HG02870 (cell line): Measurements from ENCODE around the gene PHF21B.
"Not testable (repeated sequence)": the region's sequence is repeated elsewhere in the genome, so short reads cannot be mapped to it uniquely, and the experiment has no call there.

Experiments used
- ATAC-seq: cut with Tn5 transposase; IDR thresholded peaks from one replicate; pipeline ENCODE4 v1.9.1; 2021; ENCODE audit warnings: mild to moderate bottlenecking, moderate library complexity; ENCODE audit not compliant: unreplicated experiment

Gene PHF21B

GRCh38 chr22:45009606-45010531 lies at the start of gene PHF21B:
Gene PHF21B (minus strand): TSS chr22:45010005. CDS start chr22:45009549, 456 bp downstream.
- no peak for ATAC-seq

- ATAC-seq = no peak
Measured at GRCh38 chr22:45059296-45059695, 49.5 kb upstream of the PHF21B start.

GRCh38 chr22:45058622-45058912 lies 48.8 kb upstream of the PHF21B start:
- ATAC-seq = no peak

- ATAC-seq = no peak
Measured at GRCh38 chr22:45055936-45056335, 46.1 kb upstream of the PHF21B start.

GRCh38 chr22:45053571-45053970 lies 43.8 kb upstream of the PHF21B start:
- ATAC-seq = no peak

- no peak for ATAC-seq
Measured at GRCh38 chr22:45053094-45053493, 43.3 kb upstream of the PHF21B start.

- ATAC-seq = not testable (repeated sequence)
Measured at GRCh38 chr22:45052665-45053064, 42.9 kb upstream of the PHF21B start.

GRCh38 chr22:45051946-45052345 lies 42.1 kb upstream of the PHF21B start:
- ATAC-seq = no peak

GRCh38 chr22:45051419-45051818 lies 41.6 kb upstream of the PHF21B start:
- ATAC-seq = no peak

- ATAC-seq = no peak
Measured at GRCh38 chr22:45047260-45047659, 37.5 kb upstream of the PHF21B start.

- ATAC-seq = no peak
Measured at GRCh38 chr22:45045208-45045607, 35.4 kb upstream of the PHF21B start.

- no peak for ATAC-seq
Measured at GRCh38 chr22:45042263-45042662, 32.5 kb upstream of the PHF21B start.

- ATAC-seq = no peak
Measured at GRCh38 chr22:45039133-45039532, 29.3 kb upstream of the PHF21B start.

- ATAC-seq = no peak
Measured at GRCh38 chr22:45036154-45036553, 26.3 kb upstream of the PHF21B start.

GRCh38 chr22:45034821-45035220 lies 25.0 kb upstream of the PHF21B start:
- ATAC-seq = no peak

GRCh38 chr22:45034156-45034555 lies 24.4 kb upstream of the PHF21B start:
- ATAC-seq = no peak

- no peak for ATAC-seq
Measured at GRCh38 chr22:45033136-45033535, 23.3 kb upstream of the PHF21B start.

- no peak for ATAC-seq
Measured at GRCh38 chr22:45031629-45032403, 22.0 kb upstream of the PHF21B start.

GRCh38 chr22:45029501-45029900 lies 19.7 kb upstream of the PHF21B start:
- ATAC-seq = no peak

GRCh38 chr22:45026511-45026910 lies 16.7 kb upstream of the PHF21B start:
- ATAC-seq = no peak

- no peak for ATAC-seq
Measured at GRCh38 chr22:45023431-45023830, 13.6 kb upstream of the PHF21B start.
